NCI-H2196 (cell line): Measurements from ENCODE around the gene TBC1D2.

Source experiments
- DNase-seq: peaks from one replicate; lab custom pipeline; 2025; ENCODE audit not compliant: unreplicated experiment; lab: John Stamatoyannopoulos, UW

Gene TBC1D2

DNA sequence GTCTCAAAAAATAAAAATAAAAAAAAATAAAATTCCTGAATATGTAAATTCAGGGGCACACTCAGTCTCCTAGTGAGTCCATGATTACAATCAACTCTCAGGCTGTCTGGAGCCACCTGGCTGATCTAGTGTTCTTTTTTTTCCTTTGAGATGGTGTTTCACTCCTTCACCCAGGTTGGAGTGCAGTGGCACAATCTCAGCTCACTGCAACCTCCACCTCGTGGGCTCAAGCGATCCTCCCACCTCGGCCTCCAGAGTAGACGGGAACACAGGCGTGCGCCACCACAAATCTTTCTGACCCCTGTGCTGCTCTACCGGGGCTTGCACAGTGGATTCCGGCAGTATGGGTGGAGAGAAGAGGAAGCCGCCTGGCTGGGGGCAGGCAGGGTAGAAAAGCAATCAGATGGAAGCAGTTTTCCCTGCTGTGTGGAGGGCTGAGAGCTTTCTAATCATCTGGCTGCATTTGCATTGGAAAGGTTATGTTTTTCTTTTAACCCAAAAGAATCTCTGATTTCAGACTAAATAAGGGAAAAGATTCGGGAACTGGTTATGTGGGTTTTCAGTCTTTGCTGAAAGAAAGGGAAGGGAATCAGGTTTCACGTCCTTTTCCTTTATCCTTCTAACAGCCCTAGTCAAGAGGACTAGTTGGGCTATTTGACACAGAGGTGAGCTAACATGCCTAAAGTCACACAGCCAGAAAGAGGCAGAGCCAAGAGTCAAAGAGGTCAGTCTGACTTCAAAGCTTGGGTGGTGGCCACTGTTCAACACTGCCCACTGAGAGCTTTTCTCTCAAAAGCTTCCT lies 36.7 kb downstream of the TBC1D2 start:
- peak; percentile 43 for DNase-seq

DNA sequence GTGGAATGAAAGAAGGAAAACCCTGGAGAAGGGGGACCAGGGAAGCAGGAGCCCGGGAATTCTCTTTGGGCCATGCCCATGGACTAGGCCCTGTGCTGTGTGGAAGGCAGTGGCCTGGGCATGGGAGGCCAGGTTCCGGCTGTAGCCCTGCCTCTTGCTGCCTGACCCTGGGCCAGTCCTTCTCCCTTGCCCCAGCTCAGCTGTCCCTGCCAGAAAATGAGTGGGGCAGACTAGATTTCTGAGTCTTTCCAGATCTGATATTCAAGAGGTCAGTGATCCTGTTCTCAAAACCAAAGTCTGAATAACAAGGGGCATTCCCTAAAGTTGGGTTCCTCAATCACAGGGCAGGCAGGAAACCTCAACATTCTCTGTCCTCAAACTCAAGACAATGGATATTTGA lies 38.2 kb downstream of the TBC1D2 start:
- DNase-seq, result no peak

DNA sequence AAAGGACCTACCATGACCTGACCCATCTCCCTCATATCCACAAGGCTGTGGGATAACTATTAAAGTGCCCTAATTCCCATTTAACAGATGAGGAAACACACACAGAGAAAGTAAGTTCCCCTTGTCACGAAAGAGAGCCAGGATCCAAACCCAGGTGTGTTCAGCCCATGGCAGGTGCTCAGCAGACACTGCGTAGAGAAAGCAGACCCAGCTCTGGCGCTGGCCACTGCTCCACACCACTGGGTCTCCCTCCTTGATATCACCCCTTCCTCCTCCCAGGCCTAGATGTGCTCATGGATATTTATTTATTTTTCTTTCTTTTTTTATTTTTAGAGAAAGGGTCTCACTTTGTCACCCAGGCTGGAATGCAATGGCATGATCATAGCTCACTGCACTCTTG lies 39.1 kb downstream of the TBC1D2 start:
- DNase-seq, result no peak

DNA sequence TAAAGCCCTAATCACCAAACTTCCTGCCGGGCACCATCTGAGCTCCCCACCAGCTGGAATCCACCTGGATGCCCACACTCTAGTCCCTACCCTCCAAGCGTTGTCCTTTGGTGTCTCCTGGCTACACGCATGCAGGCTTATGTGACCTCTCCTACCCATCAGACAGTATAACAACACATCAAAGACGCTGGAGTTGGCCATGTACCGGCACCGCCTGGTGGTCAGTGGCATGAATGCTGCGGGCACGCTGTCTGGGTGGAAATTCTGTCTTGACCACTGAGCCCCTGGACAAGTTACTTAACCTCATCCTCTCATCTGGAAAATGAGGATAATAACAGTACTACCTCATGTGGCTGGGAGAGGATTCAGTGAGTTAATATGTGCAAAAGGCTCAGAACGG lies 39.6 kb downstream of the TBC1D2 start:
- DNase-seq, result peak; percentile 50

DNA sequence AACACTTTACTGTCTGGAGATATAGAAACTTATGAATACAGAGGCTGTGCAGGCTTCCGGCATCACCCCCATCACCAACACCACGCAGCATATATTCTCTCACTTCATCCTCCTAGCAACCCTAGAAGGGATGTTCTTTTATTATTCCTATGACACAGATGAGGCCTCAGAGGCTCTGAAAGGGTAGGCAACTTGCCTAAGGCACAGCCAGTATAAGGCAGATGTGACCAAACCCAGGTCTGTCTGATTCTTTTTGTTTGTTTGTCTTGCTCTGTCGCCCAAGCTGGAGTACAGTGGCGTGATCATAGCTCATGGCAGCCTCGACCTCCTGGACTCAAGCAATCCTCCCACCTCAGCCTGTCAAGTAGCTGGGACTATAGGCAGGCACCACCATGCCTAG lies 40.2 kb downstream of the TBC1D2 start:
- DNase-seq, result no peak

DNA sequence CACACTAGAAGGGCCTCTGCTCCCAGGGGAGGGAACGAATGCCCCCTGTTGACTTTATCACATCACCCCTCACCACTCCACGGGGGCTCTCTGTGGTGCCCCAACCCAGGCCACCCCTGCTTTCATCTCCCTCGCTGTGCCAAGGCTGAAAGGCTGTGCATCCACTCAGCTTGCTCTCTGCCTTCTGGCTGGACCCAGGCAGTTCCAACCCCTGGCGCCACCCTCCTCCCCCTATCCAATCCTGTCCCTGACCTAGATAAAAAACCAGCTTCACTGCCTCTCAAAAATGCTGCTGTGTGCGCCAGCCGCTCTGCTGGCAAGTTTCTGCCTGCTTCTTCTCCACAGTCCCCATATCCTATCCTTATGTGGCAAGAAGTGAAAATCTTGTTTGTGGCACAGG lies 40.6 kb downstream of the TBC1D2 start:
- DNase-seq, result no peak

DNA sequence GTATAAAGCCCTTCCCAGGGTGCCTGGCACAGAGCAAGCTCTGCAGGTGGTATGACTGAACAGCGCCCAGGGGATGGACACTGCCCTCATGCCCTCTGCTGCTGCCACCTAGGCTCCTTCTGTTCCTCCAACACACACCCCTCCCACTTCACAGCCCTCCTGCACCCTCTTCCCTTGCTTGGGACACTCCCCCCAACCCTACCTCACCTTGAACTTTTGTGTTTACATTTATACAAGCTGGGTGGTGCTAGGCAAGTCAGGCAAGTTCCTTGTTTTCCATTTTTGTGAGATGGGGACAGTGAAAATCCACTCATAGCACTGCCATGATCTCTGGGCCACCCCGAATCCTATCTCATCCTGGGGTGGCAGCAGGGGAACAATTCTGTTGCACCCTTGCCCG lies 44.2 kb downstream of the TBC1D2 start:
- DNase-seq, result no peak

DNA sequence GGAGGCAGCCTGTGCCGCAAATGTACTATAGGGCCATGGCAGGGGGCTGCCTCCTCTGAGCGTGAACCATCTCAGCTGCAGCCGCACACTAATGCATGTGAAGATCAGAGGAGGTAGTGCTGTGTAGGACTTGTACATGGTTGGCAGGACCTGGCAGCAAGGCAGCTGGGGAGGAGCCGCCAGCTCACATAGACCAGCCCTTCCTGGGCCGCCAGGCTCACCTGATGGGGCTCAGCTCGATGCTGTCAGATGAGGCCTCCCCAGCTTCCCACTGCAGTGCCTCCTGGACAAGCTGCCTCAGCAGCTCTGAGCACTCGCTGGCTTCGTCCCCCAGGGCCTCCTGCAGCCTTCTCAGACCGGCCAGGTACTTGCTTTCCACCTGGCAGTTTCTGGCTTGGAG lies 45.0 kb downstream of the TBC1D2 start:
- no peak for DNase-seq

DNA sequence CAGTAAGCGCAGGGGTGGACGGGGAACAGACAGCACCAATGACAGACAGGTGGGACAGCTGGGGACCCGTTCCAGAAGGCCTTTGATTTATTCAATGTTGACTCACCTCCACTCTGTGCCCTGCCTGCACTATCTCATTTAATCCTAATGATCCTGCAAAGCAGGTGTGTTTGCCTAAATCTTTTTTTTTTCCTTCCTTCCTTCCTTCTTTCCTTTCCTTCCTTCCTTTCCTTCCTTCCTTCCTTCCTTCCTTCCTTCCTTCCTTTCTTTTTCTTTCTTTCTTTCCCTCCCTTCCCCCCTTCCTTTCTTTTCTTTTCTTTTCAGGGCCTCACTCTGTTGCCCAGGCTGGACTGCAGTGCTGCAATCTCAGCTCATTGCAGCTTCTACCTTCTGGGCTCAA lies 45.9 kb downstream of the TBC1D2 start:
- DNase-seq, result no peak

DNA sequence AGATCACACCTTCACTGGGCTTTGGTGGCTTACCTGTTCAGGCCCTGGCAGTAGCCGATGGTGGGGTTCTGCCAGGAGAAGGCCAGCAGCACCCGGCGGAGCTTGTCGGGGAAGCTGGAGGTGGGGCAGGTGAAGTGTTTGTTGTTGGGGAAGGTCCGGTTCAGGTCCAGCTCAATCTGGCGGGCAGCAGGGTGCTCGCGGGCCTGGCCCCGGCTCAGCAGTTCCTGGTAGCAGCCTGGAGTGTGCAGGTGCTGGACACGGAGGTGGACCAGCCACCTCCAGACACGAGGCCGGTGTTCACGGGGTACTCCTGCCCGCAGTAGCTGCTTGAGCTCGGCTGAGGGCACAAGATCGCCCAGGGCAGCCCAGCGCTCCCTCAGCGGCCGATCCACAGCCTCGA lies 46.8 kb downstream of the TBC1D2 start:
- no peak for DNase-seq

DNA sequence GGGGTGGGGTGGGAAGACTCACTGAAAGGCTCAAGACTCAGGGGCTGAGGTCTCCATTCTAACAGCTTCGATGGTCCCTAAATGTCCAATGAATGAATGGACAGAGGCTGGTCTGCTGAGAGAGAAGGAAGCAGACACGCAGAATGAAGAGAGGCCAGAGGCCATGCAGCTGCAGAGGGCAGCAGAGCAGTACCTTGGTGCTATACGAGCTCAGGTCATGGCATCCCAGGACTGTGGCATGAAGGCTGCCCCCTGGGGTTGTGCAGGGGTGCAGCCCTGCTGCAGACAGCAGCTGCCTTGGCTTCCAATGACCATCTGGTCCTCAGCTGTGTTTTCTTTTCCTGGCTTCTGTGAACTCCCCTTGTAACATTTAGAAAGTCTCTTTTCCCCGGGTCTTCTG lies 47.8 kb downstream of the TBC1D2 start:
- no peak for DNase-seq

DNA sequence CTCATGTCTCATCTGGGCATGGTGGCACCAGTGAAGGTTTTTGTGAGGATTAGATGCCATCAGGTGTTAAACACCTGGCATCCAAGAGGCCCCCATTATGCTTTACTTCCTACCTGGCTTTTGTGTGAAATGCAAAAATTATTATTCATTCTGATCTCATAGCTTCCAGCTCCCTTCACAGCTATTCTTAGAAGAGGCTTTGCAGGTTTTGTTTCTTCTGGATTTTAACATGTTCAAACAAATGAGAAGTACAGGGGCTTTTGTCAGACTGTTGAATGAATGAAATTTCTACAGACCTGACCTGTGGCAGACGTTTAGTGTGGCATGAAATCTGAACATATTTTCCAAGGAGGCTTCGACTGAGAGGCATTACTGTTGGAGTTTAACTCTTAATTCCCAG lies 48.7 kb downstream of the TBC1D2 start:
- DNase-seq, result no peak

DNA sequence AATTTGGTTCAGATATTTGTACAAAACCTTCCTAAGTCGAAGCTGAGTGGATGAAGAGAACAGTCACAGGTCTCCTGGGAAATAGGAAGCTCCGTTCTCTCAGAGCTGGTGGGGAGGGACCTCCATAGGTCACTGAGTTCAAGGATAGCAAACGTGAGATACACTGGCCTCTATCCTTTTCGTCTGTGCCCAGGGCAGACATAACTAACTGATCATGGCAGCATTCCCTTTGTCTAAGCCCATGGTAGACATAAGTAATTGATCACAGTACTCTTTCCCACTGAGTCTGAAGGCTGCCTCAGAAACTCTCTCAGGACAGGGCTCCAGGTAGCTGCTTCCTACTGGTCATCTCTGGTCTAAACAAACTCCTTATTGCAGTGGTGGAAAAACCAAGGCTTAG lies 50.8 kb downstream of the TBC1D2 start:
- DNase-seq, result no peak

DNA sequence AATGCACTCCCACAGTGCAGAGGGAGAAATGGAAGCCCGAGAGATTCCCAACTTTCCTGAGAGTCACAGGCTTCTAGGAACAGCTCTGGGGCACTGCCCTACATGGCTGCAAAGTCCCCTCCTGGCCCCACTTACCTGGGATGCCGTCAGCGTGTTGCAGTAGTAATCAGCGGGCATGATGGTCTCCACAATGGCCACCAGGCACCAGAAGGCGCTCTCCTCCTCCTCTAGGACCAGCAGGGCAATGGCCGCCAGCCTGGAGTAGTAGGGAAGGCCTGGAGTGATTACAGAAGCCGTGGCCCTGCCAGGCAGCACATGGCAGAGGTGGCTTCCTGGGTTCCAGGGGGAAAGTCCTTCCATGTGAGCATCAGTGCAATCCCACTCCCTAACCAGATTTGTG lies 52.3 kb downstream of the TBC1D2 start:
- no peak for DNase-seq

DNA sequence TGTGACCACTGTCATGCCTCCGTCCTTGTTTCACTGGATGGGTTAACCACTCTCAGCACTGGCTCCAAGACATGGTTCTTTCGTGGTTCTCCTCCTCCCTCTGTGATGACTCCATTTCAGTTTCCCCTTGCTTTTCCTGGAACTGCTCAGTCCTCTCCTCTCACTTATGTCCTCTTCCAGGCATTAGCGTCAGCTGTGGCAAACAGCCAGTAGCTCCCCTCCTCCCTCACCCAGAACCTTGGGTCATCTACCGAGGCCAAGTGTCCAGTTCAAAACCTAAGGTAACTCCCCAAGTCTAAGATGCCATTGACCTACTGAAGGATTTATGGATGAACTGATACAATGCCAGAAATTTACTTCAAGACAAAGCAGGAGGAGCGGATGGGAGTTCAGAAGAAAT lies 53.2 kb downstream of the TBC1D2 start:
- no peak for DNase-seq

DNA sequence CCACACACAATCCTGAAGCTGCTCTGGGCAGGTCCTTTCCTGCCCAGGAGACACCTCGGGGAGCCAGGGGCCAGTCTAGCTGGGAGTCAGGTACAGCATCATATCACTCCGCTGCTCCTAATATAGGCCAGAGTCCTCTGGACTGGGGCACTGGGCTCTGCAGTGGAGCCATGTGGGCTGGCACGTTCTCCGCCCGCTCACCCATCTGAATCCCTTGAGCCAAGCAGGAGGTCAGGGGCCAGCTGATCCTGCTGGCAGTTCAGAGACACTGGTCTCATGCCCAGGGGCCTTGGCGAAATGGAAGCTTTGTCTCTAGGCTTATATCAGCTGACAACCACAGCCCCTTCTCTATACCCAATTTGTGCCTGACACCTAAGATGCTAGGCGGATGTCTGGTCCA lies 53.7 kb downstream of the TBC1D2 start:
- DNase-seq, result no peak

DNA sequence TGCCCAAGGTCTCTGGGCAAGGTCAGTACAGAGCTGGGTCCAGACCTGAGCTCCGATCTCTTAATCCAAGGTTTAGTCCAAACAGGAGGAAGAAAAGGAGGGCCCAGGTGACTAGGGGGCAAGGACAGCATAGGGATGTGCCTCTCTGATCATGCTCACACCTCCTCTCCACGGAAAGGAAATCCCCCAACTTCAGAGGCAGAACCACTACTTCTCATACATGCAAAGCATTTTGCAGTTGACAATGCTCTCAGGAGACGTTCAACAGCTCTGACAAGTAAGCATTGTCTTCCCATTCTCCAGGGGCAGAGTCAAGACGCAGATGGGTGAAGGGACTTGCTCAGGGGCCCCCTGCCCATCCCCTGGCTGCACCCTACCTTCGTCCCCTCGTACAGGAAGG lies 54.3 kb downstream of the TBC1D2 start:
- no peak for DNase-seq

DNA sequence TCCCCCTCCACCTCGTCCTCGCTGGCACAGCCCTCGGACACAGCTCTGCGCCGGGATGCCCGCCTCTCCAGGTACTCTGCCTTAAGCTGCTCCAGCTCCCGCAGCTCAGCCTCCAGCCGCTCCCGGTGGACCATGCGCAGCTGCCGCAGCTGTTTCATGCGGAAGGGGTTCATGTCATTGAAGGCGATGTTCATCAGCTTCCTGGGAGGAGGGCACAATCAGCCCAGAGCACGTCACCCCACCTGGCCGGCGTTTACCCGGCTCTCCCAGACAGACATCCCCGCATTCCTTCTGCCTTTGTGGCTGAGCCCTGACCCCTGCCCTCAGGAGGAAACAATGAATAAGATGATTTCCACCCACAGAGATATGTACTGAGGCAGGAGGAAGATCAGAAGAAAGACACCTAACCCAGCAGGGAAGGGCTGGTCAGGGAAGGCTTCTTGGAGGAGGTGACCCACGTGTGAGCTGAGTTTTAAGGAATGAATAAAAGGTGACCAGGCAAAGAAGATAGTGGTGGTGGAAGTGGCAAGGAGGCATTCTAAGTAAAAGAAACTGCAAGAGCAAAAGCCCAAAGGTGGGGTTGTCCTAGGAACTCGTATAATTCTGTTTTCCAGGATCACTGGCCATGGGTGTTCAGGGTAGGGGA lies 55.9 kb downstream of the TBC1D2 start:
- DNase-seq, result no peak

DNA sequence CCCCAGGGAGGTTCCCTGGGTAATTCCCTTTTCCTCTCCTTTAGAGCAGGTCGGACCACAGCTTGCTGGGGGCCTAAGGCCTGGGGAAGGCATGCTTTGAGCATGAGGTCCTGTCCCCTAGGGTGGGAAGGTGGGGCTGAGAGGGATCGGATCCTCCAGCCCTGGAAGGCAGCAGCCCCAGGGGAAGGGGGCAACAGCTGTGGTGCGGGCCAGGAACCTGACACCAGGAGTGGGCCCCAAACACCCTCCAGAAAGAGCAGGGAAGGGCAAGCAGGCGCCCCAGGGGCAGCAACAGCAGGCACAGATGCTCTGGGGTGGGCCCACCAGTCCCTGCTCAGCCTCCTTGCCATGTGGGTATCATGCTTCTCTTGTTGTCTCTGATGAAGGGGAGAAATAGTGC lies 59.8 kb downstream of the TBC1D2 start:
- DNase-seq, result no peak

DNA sequence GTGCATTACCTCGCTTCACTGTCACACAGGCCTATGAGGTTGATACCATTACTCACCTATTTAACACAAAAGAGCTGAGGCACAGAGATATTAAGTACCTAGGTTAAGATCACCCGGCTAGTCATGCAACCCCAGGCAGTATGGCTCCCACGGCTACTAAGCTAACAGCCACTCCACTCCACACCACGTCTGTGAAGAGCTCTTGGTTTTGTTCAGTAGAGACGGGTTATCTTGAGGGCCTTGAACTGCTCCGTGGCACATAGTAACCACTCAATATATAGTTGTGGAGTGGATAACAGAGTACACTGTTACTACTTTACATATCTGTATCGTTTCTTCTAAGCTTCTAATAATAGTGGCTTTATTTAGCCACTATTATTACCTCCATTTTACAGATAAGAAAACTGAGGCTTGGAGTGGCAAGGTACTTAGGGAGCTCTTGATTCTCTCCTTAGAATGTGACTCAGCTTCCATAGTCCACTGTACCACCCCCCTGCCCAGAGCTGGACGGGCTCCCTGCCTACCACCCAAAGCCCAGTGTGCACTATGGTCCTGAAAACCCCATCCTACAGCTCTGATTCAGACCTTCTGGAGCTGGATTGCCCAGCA lies 62.0 kb downstream of the TBC1D2 start:
- DNase-seq, result no peak

DNA sequence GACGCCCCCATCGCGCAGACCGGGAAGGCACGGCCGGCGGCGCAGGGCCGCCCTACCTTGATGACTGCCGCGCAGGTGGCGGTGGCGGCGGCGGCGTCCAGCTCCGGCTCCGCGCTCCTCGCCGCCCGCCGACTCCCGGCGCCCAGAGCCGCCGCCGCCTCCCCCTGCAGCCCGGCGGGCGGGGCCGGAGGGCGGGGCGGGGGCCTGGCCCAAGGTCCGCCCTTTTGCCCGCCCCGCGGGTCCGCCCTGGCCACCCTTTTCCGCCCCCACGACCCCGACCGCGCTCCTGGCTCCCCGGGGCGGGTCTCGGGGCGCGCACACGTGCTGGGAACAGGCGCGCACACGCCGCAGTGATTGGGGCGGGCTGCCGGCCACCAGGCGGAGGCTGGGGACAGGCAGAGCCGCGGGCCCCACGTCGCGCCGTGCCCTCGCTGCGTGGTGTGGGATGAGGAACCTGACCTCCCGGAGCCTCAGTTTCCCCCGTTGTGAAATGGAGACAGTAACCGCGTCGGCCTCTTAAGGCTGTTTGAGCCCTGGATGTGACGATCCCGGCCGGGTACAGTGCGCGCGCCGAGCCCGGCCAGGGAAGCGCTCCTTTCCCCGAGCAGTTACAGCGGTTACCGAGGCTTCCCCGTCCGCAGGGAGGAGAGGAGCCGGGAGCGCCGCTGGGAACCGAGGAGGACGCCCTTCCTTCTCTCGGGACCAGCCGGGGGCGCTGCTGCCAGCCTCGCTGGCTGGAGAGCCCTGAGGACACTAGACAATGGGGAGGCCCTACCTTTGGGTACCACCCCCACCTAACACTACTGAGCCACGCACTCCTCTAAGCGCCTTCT lies 62.7 kb downstream of the TBC1D2 start, which contains the start of gene CORO2A:
CORO2A (minus strand) TSS at position 135 of the 833 bp plus-strand sequence. CDS start 34,977 bp downstream, outside the sequence.
- peak; percentile 88 for DNase-seq
